Measurements from ENCODE around the gene SIRT4. TPM values are rescaled to one million over a fixed set of nuclear protein-coding genes. Genes with fewer than 3 reads are reported as not detected.
A peak's percentile ranks its signal among the peaks of the same experiment; 100 is the strongest.

The SIRT4 gene
- total and polyA plus RNA-seq, 11 donors = 3.0 to 10.6 (median 4.7) TPM

GRCh38 chr12:120321382-120322202 lies 19.5 kb downstream of the SIRT4 start:
- Histone ChIP-seq H3K4me1 (peaks cover 0 to 18% (median 8%) of the 10 kb centered on the region in 12 donors), H3K36me3 (no peaks in the 10 kb centered on the region), H3K9me3 (no peaks in the 10 kb centered on the region), H3K27me3 (no peaks in the 10 kb centered on the region), H3K27ac (no peak overlapping the region), H3K4me3 (no peak overlapping the region)
- ATAC-seq = no peak
- TF ChIP-seq CTCF (IDR thresholded peaks at IDR 0.05) (no peak), POLR2A (IDR thresholded peaks at IDR 0.05) (no peak)
- intact Hi-C loops (cut with DNase I) = loop anchor here in 2 of 10 donors (10.0 kb wide), 2 partner anchors 113 to 793 kb away; partner anchors contain the start of gene COX6A1 (in 1 of the 2)
- DNase-seq = no peak
- WGBS, 4 donors = 82 to 85% (median 85%) methylated on average over 13 of the region's 13 CpGs

- Histone ChIP-seq H3K36me3 (no peaks in the 10 kb centered on the region), H3K4me3 (no peak overlapping the region), H3K27ac (no peak overlapping the region), H3K4me1 (peaks cover 0 to 9% (median 0%) of the 10 kb centered on the region in 12 donors), H3K27me3 (no peaks in the 10 kb centered on the region), H3K9me3 (no peaks in the 10 kb centered on the region)
- 85 to 91% (median 86%) methylated on average over 2 of the region's 2 CpGs for WGBS, 4 donors
- ATAC-seq (no peak), DNase-seq (no peak)
- TF ChIP-seq POLR2A (IDR thresholded peaks at IDR 0.05) = no peak
- TF ChIP-seq CTCF (IDR thresholded peaks at IDR 0.05) = no peak
- intact Hi-C loops (cut with DNase I) = loop anchor here in 2 of 10 donors (10.0 kb wide), 2 partner anchors 111 to 791 kb away; partner anchors contain the start of gene COX6A1 (in 1 of the 2)
Observed at GRCh38 chr12:120323772-120324171, 21.7 kb downstream of the SIRT4 start.

- no peak overlapping the region for H3K27ac ChIP-seq
- intact Hi-C loops (cut with DNase I) = loop anchor here in 2 of 10 donors (5.0 to 10.0 kb wide), 3 partner anchors 107 to 790 kb away; partner anchors contain the start of gene COX6A1 (in 1 of the 2)
- TF ChIP-seq CTCF (IDR thresholded peaks at IDR 0.05) = no peak
- TF ChIP-seq POLR2A (IDR thresholded peaks at IDR 0.05) = no peak
- no peaks in the 10 kb centered on the region for H3K9me3 ChIP-seq
- no peaks in the 10 kb centered on the region for H3K36me3 ChIP-seq
- no peak for ATAC-seq
- no peak for DNase-seq
- no peaks in the 10 kb centered on the region for H3K27me3 ChIP-seq
- no peak overlapping the region for H3K4me3 ChIP-seq
- H3K4me1 ChIP-seq = peaks cover 0 to 9% (median 0%) of the 10 kb centered on the region in 12 donors
- 57 to 72% (median 66%) methylated on average over 9 of the region's 9 CpGs for WGBS, 4 donors
Observed at GRCh38 chr12:120324841-120325417, 22.8 kb downstream of the SIRT4 start.

GRCh38 chr12:120327593-120327992 lies 25.5 kb downstream of the SIRT4 start, which contains the start of gene PLA2G1B:
Gene PLA2G1B (minus strand): TSS chr12:120327779. CDS start chr12:120327753, 26 bp downstream.
- Histone ChIP-seq H3K27me3 (no peaks in the 10 kb centered on the region), H3K4me3 (no peak within 1 kb of the TSS), H3K36me3 (no peaks in the 10 kb centered on the region), H3K27ac (no peak within 1 kb of the TSS), H3K9me3 (no peaks in the 10 kb centered on the region), H3K4me1 (peaks cover 0 to 9% (median 0%) of the 10 kb centered on the region in 12 donors)
- DNase-seq = no peak
- 65 to 75% (median 71%) methylated on average over 5 of the region's 5 CpGs for WGBS, 4 donors
- intact Hi-C loops (cut with DNase I) = loop anchor here in 2 of 10 donors (5.0 to 10.0 kb wide), 3 partner anchors 105 to 787 kb away; partner anchors contain the start of gene COX6A1 (in 1 of the 2)
- peak in 1 of 4 donors; percentile 33 for ATAC-seq
- no peak for TF ChIP-seq CTCF (IDR thresholded peaks at IDR 0.05)
